Amniotic stem cell (primary cell): ENCODE measurements around the gene MYL5.
"Not testable (repeated sequence)": the region's sequence is repeated elsewhere in the genome, so short reads cannot be mapped to it uniquely, and the experiment has no call there.

Experiments used
- DNase-seq: peaks from one replicate; lab custom pipeline; 2025; lab: John Stamatoyannopoulos, UW

MYL5 gene

DNA sequence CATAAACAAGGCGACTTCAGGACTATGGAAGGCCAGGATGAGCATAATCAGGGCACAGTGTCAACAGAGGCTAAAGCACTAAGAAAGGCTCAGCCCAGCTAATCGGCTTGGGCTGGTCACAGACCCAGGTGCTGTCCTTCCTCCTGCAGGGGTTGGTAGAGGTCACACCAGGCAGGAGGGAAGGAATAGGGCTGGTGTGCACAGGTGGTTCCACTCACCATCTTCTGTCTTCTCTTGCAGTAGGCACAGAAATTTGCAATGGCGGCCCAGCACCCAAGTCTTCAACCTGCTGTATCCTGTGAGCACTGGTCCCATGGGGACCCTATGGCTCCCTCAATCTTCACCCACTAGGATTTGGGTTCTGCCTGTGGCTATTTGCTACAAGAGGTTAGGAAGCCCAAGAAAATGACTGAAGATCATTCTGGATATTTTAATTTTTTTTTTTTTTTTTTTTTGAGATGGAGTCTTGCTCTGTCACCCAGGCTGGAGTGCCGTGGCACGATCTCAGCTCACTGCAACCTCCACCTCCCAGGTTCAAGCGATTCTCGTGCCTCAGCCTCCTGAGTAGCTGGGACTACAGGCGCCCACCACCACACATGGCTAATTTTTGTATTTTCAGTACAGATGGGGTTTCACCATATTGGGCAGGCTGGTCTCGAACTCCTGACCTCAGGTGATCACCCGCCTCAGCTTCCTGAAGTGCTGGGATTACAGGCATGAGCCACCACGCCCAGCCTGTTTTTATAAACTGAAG is 4.4 kb upstream of the MYL5 start:
- DNase-seq: not testable (repeated sequence)

DNA sequence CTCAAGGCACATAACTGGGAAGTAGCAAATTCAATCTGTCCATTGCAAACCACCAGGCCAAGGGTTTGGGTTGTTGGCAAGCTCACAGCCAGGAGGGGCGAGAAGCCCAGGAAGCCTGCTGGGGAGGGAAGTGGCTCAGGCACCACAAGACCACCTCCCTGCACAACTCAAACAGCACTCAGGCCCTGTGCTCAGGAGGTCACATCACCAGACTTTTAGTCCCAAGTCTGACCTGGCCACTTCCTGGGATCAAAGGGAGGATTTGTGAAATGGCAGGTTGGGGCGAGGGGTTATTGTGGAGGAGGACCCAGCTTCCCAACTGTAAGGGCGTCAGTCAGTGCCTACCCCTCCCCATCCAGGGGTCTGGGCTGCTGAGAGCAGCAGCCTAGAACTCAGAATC is 2.6 kb upstream of the MYL5 start:
- no peak for DNase-seq

DNA sequence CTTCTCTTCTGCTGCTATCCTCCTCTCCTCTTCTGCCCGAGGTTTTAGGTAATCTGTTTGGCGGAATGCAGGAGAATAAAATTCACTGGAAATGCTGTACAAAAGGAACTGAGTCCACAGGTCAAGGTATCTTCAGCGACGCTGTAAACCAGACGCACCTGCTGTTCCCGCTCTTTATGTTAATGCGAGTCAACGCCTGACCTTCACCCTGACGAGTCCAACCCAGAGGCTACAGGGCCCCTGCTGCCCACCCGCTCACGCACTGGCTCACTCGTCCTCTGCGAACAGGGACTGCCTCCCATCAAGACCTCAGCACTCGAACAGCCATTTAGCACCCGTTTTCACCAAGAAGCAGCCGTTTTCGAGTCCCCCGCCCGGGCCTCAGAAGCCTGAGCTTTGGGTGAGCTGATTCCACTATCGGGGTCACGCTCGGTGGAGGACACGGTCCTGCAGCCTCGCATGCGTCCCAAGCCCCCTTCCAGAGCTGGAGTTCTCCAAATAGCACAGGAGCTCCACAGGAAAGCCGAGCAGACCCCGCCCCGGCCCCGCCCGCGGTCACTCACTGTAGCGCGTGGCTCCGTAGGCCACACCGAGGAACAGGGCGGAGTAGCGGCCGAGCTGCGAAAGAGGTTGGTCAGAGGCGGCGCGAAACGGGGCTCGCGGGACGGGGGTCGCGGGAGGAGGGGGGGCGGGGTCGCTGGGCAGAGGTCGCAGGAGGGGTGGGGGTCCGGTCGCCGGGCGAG is 822 bp upstream of the MYL5 start:
- no peak for DNase-seq

DNA sequence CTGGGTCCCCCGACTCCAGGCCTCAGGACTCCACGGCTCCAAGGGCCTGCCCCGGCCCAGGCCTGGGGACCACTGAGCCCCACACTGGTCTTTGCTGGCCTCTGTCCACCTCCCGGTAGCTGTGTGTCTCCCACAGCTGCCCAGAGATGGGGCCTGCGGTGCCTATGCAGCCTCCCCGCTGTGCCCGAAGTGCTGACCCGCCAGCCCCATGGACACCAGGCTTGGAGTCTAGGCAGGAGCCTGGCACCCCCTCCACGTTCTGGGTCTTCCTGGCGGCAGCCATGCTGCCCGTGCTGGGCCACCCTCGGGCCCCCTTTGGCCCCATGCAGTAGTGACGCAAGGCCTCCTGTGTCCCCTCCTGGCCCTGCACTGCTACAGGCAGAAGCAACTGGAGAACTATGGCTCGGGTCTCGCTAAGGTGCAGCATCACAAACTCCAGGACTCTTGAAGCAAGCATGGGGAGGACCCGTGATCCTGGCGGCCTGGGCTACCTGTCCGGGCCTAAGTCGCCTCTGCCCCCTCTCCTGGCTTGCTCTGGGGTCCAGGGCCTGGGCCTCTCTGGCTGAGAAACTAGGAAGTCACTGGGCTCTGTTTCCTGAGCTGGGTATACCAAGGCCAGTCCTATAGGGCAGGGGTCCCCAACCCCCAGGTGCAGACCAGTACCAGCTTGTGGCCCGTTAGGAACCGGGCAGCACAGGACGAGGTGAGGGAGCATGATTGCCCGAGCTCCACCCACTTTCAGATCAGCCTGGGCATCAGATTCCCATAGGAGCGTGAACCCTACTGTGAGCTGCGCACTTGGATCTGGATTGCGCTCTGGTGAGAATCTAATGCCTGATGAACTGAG is 917 bp downstream of the MYL5 start:
- DNase-seq: no peak

DNA sequence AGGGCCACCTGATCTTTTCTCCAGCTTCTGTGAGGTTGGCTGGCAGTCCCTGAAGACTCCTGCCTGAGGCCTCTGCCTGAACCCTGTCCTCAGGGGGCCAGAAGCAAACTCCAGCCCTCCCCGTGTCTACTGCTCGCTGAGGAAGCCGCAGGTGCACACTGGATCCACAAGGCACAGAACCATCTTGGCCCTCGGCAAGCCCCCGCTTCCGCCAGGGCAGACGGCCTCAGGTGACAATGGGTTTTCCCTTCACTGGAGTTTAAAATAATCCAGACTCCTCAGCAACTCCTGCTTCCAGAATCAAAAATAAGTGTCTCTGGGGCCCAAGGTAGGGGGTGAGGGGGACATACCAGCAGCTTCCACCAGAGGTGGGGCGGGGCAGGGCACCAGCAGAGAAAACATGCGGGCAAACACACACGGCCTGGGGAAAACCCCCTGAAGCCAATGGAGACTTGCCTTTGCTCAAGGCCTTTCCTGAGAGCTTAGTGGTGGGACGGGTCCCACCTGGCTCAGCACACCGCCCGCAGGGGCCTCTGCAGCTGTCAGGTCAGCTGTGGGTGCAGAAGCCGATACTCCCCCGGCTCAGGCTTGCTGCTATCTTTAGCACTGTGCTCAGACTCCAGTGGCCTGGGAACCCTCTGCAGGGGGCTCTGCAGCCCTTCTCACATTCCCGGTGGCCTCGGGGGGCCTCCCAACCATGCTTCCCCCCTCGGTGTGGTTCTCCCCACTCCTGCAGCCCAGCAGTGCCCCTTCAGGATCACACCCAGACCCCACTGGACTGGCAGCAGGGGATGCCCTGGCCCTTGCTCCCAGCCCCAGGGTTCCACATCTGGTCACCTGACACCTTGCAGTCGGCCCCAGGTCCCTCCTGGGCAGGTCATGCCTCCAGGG is 1.9 kb downstream of the MYL5 start:
- no peak for DNase-seq

DNA sequence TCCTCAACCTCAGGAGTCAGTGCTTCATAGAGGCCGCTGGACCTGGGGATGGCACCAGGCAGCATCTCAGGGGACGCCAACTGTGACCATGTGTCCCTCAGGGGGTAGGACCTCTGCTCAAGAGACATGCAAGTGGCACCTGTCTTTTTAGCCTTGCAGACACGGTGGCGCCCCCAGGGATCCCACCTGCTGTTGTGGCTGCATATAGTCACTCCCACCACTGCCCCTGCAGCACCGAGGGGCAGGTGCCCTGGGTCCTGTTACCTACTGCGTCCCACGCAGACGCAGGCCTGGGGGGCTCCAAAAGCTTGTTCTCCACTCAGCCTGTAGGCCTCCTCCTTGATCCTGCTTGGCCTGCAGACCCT is 2.5 kb downstream of the MYL5 start:
- DNase-seq: no peak

DNA sequence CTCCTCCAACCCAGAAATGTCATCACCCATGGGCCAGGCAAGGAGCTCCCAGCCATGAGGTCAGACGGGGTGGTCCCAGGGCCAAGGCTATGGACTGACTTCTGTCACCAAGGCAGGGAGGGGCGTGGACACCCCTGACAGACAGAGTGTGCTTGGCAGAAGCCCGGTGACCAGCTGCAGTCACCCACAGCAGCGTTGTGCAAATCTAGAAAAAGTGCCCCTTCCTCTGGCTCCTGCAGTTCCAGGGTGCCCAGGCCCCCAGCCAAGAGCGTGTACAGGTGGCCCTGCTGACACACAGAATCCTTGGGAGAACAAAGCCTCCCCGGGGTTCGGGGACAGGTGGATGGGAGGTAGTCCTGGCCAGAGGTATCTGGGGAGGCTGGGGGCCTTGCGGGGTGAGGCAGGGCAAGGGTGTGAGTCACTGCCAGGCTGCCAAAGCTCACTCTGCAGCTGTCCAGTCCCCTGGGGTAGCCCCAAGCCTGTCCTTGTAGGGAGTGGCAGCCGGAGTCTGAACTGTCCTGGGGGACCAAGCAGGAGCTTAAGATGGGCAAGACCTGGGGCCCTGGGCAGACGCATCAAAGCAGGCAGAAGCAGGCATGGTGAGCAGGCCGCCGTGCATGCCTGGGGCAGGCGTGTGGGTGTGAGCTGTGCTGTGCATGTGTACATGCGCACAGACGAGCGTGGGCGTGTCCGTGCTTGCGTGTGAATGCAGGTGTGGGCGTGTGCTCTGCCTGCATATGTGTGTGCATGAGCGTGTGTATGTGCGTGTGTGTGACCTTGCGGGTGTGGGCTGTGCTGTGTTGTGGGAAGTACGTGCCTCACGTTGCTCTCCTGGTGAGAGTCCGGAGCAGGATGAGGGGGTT is 3.3 kb downstream of the MYL5 start:
- DNase-seq: no peak

DNA sequence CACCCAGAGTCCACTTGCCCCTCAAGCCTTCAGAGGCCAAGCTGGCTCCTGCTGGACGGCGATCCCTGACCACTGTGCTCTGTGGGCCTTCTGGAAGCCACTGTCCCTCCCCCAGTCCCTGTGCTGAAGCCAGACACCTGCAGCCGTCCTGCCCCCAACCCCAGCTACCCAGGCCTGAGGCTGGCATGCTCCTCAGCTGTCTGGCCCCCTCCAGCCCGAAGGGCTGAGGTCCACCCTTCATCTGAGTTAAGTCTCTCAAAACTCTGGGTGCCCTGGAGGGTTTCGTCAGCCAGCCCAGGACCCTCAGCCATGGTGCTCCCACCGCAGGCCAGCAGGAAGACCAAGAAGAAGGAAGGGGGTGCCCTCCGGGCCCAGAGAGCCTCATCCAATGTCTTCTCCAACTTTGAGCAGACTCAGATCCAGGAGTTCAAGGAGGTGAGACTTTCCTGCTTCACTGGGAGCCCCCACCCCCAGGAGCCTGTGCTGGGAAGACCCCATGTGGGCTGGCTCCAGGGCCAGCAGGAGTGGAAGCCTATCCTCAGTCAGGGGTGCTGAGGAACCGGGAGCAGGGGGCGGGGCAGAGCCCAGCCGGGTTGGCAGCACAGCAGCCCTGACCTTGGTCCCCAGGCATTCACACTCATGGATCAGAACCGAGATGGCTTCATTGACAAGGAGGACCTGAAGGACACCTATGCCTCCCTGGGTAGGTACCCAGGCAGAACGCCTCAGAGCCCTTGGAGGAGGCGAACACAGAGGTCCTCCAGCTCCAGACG is 4.2 kb downstream of the MYL5 start:
- DNase-seq: no peak

DNA sequence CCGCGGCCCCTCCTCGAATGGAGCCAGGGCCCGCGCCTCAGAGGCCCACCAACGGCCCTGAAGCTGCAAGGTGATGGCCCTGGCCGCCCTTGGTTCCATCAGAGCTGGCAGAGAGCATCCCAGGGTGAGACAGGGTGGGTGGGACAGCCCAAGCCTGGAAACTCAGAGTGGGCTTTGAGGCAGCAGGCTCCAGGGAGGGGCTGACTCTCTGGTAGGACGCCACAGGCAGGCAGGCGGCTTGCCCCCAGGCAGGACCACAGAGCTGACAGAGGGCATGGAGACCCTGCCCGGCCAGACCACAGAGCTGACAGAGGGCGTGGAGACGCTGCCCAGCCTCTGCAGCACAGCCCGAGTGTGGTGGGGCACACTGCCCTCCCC is 4.8 kb downstream of the MYL5 start:
- DNase-seq: no peak

DNA sequence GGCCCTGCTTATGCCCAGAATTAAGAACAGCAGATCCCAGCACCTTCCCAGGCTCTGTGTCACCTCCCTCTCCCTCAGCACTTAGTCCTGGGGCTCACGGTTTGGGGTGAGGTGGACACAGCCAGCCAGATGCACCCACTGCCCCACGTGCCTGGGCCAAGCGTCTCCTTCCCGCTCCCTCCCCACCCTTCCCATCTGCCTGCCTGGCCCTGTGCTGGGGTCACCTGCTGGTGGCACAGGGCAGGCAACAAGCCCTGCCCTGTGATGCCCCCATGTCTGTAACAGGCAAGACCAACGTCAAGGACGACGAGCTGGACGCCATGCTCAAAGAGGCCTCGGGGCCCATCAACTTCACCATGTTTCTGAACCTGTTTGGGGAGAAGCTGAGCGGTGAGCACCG is 5.3 kb downstream of the MYL5 start:
- no peak for DNase-seq

DNA sequence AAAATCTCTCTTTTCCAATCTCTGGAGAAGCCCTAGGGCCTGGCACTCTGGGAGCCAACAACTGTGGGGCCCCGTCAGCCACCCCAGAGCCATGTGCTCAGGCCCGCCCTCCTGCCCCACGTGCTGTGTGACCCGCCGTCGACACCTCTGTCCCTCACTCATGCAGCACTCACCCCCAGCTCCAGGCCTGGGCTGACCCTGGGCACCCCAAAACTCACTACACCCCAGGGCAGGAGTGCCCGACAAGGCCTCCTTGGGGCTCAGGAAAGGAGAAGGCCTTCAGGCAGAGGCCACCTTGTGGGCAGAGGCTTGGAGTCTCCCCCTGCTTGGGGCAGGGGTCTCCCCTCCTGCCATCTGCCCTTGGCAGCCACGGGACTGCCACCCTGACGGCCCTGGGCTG is 5.7 kb downstream of the MYL5 start:
- DNase-seq: no peak

DNA sequence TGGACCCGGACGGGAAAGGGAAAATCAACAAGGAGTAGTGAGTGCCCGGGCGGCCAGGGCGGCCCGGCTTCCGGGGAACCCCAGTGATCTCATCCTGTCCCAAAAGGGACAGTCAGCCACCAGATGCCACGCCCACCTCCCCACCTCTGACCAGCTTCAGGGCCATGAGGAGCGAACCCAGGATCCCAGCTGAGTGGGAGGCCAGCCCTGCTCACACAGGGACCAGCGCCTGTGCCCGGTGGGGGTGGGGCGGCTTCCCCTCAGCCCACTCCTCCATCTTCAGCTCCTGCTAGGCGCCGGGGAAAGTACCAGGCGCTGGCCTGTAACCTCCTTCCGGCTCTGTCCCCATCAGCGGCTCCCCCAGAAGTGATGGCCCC is 6.2 kb downstream of the MYL5 start:
- no peak for DNase-seq

DNA sequence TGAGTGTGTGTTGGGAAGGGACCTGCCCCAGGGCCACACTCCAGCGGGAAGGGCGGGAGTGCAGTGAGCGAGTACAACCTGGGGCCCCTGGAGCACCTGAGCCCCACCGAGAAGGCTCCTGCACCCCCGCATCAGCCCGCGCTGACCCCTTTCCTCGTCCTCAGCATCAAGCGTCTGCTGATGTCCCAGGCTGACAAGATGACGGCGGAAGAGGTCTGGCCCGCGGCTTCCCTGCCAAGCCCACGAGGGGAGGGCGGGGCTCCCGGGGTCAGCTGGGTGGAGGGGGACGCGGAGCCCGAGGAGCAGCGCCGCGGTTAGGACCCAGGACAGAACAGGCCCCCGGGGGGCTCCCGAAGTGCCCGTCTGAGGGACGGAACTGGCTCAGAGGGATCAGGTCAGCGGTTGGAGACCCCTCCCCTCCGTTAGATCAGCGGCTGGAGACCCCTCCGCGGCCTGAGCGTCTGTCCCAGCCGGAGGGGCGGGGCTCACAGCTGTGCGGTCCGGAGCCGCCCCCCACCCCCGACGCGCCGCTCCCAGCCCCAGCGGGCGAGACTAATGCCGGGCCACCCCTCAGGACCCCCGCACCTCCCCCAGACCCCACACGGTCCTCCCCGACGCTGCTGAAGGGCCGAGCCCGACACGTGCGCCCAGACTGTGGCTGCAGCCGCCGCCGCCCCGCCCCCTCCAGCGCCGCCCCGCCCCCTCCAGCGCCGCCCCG is 6.7 kb downstream of the MYL5 start:
- no peak for DNase-seq

DNA sequence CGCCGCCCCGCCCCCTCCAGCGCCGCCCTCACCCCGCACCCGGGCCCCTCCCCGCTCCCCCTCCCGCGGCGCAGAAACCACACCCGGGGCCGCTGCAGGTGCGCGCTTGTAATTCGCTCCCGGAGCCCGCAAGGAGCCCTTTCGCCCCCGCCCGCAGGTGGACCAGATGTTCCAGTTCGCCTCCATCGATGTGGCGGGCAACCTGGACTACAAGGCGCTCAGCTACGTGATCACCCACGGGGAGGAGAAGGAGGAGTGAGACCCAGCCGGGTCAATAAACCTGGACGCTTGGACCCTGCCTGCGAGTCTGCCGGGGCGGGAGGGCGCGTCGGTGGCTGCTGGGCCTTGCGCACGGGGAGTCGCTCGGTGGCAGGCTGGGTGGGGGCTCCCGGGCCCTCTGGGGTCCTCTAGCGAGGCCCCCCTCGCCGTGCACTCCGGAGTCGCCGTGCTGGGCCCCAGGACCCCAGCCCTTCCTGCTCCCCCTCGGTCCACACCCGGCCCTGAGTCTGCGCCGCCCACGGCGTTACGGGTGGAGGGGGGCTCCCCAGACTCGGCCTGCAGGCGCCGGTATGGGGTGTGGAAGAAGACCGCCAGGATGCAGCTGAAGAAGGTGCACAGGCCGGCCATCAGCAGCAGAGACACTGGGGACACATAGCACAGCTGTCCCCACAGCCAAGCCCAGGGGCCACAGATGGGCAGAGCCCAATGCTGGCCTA is 7.6 kb downstream of the MYL5 start:
- DNase-seq: no peak

DNA sequence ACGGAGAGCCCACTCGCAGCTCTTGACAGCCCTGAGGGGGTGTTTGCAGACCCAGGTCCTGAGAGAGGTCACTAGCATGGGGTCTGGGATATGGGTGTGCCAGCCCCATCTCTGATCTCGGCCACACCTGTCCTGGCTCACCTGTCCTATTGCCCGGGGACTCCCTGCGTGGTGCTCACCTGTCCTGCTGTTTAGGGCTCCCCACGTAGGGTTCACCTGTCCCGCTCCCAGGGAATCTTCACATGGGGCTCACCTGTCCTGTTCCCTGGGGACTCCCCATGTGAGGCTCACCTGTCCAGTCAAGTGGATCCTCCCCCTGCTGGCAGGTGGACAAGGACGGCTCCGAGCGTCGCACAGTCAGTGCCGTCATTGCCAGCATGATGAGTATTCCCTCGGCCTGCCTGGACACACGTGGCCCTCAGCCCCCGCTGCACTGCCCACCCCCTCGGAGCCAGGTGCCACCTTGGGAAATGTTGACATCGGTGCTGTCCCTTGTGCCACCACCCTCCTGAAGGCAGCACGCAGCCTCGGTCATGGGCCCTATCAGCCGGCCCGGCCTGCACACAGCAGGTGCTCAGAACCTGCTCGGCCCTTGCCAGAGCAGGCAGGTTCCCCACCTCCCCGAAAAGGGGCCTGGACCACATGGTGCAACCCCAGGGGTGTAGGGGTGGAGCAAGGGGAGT is 8.3 kb downstream of the MYL5 start:
- no peak for DNase-seq

DNA sequence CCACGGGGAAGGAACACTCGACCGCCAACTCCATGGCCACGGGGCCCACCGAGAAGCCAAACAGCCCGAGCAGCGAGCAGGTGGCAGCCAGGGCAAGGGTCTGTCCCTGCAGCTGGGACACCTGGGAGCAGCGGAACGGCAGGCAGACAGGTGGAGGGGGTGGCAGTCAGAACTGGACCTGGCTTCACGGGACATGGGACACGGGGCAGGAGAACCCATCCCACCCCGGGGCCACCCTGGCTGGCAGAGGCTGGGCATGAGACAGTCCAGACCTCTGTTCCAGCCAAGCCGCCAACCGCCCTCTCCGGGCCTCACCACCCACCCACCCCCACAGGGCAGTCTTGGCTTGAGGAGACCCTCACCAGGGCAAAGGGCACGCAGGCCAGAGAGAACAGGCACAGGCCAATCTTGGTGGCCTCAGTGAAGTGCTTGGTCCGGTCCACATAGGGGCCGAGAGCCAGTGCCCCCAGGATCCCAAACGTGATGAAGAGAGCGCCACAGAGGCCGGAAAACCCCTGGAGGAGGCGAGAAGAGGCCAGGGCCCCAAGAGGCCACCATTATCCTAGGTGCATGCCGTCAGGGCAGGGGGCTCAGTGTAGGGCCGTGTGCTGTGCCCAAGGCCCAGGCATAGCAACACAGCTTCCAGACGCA is 9.0 kb downstream of the MYL5 start:
- DNase-seq: no peak

DNA sequence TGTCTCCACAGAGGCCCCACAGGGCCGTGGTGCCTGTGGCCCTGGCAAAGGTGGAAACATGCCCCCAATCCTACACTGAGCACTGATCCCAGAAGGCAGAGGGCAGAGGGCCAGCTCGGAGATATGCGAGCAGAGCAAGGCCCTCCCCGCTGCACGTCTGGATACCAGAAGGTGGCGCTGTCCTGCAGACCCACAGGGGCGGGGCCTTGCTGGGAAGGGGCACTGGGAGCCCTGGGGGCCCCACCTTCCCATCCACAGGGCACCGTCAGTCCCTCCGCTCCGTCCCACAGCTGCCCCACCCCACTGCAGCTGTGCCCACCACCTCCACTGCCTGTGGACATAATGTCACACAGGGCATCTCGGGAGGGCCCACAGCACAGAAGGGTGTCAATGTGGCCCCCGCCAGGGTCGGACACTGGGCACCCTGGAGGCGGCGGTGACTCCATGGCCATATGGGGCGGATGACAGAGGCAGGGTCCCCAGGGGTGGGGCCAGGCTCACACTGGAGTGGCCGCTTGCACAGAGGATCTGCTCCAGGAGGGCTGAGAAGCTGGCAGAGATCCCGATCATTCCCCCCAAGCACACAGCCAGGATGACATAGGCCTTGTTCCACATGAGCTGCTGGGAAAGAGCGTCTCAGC is 9.8 kb downstream of the MYL5 start:
- DNase-seq: no peak
